ENCODE measurements around the gene NPRL2. TPM values are rescaled to one million over a fixed set of nuclear protein-coding genes. Genes with fewer than 3 reads are reported as not detected.
"Not testable (repeated sequence)": the region's sequence is repeated elsewhere in the genome, so short reads cannot be mapped to it uniquely, and the experiment has no call there.

Gene NPRL2
- total RNA-seq, 1 donor from 2014 or later, result 26.7 TPM

DNA sequence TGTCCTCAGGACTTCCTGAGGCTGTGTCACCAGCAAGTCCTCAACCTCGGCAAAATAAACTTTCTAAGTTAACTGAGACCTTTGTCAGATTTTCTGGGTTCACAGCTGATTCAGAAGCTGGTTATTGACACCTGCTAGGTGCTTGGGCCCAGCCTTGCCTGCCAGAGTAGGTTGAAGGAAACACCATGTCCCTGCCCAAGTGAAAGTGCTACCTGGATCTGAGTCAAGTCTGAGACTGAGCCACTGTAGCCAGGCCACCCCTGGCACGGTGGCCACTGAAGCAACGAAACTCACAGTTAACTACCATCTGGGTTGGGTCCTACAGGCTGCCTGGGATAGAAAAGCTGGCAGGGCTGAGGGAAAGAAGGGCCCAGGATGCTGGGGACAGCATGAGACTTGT lies 36.2 kb downstream of the NPRL2 start:
- DNase-seq (ENCODE audit: low spot score), result no peak

DNA sequence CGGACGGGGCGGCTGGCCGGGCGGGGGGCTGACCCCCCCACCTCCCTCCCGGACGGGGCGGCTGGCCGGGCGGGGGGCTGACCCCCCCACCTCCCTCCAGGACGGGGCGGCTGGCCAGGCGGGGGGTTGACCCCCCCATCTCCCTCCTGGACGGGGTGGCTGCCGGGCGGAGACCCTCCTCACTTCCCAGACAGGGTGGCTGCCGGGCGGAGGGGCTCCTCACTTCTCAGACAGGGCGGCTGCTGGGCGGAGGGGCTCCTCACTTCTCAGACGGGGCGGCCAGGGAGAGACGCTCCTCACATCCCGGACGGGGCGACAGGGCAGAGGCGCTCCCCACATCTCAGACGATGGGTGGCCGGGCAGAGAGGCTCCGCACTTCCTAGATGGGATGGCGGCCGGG lies 38.5 kb downstream of the NPRL2 start:
- DNase-seq (ENCODE audit: low spot score), result not testable (repeated sequence)

DNA sequence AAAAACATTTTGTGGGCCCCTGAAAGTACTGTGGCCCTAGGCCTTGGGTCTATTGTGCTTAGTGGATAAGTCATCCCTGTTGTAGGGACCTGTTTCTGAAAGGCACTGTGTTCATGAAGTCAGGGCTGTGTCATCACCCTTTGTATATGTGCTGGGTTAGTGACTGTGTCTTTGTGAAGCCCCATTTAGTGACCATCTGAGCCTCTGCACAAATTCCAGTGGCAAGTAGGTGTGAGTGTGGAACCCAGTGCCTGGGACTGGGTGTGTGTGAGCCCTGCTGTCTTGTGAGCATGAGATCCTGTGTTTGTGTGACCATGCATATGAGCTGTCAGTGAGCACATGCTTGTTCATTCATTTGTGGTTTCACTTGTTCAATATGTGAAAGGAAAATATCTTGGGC lies 46.0 kb downstream of the NPRL2 start:
- no peak for DNase-seq (ENCODE audit: low spot score)

DNA sequence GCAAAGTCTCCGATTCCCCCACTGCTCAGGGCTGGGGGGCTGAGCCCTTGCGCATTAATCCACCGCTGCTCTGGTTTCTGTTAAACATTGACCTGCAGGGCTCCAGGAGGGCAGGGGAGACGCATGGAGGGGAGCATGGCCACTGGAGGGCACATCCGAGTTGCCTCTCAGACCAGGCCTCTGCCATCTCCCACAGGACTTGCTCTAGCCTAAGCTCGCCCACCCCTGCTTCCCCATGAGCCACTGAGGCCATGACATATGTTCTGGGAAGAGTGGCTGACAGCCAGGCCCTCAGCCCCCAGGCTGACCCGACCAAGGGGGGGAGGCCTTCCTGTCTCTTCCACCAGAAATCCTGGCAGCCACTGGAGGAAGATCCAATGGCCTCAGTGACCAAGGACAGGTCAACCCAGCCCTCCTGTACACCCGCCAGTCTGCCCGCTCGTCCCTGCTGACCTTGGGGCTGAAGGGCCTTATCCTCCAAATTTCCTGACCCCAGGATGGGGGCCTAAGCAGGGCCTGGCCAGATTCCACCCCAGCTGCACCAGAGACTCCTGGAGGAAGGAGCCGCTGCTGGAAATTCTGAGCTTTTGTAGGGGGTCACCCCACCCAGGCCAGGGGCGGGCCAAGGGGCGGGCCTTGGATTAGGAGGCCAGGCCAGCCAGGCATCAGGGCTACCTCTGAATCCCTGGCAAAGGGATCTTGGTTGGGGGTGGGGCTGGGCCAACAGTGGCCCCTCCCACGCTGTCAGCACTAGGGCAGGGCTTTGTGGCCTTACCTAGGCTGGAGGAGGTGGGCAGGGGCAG lies 47.4 kb downstream of the NPRL2 start, which contains the start of gene HYAL1:
Gene HYAL1, minus strand, starts transcription at position 562 of the 803 bp plus-strand sequence. CDS start 618 bp downstream, outside the sequence.
- peak; percentile 79 for DNase-seq (ENCODE audit: low spot score)

DNA sequence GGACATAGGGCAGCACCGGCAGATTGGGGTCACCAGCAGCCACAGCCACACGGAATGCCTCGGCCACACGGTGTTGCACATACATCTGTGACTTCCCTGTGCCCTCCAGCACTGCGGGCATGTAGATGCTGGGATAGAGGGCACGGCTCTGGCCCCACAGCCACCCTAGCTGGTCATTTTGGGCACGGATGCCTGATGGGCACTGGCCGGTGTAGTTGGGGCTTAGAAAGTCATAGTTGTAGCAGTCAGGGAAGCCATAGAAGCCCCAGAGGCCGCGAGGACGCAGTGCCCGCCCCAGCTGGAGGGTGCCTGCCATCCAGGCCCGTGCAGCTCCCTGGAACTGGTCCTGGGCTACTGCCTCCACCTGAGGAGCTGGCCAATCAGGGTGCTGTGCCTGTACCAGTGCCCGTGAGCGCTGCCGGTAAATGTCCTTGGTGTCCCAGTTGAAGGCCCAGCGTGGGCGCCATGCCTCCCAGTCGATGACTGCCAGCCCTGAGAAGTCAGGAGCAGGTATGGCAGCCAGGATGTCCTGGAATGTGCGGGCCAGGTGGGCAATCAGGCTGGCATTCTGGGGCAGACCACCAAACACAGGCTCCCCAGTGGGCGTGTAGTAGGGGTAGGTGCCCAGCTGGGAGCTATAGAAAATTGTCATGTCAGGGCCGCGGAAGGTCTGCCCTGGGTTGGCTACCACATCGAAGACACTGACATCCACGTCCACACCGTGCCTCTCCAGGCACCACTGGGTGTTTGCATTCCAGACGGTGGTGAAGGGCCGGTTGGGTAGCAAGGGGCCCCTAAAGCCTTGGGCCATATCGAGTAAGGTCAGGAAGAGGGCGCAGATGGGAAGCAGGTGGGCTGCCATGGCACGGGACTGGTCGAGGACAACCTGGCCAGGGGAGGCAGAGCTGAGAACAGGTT lies 48.2 kb downstream of the NPRL2 start:
- no peak for DNase-seq (ENCODE audit: low spot score)

DNA sequence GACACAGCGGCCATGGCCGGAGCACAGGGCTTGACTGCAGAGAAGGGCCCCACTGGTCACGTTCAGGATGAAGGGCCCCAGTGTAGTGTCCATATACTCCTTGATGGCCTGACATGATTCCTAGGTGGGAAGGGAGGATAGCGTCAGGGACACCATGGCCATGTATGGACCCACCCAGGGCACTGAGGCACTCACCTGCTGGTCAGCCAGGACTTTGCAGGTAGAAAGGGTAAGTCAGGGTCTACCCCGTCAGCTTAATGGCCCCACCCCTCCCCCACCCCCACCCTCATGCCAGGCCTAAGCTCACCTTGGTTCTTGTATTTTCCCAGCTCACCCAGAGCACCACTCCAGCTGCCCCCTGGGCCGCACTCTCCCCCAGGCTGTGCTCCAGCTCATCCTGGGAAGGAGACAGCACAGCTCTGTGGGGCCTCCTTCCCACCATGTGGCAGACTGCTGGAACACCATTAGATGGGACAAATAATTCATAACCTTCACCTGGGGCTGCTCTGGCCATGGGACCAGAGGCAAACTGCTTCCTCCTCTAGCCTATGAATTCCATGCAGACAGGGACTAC lies 49.8 kb downstream of the NPRL2 start:
- no peak for DNase-seq (ENCODE audit: low spot score)

DNA sequence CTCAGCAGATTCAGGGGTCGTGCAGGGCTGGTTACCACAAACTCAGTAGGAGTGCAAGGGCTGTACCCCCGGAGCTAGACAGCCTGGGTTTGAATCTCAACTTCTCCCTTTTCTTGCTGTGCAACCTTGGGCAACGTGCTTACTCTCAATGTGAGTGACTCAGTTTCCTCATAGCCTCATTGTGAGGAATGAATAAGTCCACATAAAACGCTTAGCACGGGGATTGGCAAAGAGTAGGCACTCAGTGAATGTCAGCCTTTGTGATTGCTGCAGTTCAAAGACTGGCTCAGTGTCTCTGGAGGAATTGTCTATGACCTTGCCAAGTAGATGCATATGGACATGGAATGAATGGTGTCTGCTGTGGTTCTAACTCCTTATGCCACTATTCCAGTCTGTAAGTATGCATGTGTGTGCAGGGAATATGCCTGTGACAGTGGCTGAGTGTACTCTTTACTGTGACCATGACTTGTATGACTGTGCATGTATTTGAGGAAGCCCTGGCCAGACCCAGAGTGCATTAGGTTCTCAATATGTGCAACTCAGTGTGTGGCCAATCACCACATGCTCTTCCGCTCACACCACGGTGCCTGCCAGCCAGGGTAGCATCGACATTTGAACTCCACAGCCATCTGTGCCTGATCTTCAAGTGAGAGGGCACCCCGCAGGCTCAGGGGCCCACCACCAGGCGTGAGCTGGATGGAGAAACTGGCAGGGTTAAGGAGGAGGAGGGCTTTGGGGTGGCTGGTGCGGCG lies 50.5 kb downstream of the NPRL2 start:
- no peak for DNase-seq (ENCODE audit: low spot score)

DNA sequence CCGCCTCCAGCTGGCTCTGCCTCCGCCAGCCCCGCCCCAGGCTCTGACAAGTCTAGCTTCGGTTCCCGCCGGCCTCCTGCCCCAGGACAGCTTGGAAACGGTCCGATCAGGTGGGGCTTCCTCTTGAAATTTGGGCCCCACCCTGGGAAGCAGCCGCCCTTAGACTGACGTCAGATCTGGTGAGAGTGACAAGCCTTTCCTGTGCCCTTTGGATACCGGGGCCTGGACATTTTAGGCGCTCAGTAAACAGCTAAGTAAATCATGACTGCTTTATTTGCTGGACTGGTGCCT lies 51.0 kb downstream of the NPRL2 start:
- DNase-seq (ENCODE audit: low spot score), result no peak

DNA sequence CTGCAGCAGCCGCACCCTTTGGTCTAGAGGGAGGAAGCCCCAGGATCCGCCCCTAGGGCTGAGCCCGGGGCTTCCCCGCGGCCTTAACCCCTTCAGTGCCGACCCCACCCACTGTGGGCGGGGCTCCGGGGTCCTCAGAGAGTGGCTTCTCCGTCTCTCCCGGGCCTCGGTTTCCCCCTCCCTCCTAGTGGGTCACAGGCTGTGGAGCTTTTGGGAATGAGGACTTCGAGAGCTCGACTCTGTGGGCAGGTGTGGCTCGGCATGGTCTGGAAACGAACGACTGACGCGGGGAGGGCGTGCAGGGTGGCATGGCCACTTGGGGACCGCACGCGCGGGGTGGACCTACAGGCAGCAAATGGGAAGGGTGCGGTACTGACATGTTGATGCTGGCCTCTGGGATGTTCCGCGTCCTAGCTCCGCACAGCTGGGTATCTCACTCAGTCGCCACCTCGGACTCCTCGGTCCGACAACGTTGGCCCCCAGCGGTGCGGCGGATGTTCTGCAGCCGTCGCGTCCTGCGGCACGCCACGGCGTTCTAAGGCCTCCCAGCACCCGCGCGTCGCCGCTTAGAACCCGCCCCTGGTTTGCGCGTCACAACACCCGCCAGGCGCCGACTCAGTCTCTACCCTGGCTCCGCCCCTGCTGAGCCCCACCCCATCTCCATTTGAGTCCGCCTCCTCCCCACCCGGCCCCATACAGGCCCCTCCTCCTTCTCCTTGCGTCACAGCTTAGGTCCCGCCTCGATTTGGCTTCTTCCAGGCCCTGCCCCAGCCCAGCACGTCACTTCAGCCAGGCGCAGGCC lies 51.5 kb downstream of the NPRL2 start, which contains the start of the genes HYAL3 and NAA80:
Gene HYAL3, minus strand, starts transcription at position 570 of the 802 bp plus-strand sequence. CDS start 3,803 bp downstream, outside the sequence.
Gene NAA80, minus strand, starts transcription at position 570 of the 802 bp plus-strand sequence. CDS start 1,942 bp downstream, outside the sequence.
- peak; percentile 100 for DNase-seq (ENCODE audit: low spot score)

DNA sequence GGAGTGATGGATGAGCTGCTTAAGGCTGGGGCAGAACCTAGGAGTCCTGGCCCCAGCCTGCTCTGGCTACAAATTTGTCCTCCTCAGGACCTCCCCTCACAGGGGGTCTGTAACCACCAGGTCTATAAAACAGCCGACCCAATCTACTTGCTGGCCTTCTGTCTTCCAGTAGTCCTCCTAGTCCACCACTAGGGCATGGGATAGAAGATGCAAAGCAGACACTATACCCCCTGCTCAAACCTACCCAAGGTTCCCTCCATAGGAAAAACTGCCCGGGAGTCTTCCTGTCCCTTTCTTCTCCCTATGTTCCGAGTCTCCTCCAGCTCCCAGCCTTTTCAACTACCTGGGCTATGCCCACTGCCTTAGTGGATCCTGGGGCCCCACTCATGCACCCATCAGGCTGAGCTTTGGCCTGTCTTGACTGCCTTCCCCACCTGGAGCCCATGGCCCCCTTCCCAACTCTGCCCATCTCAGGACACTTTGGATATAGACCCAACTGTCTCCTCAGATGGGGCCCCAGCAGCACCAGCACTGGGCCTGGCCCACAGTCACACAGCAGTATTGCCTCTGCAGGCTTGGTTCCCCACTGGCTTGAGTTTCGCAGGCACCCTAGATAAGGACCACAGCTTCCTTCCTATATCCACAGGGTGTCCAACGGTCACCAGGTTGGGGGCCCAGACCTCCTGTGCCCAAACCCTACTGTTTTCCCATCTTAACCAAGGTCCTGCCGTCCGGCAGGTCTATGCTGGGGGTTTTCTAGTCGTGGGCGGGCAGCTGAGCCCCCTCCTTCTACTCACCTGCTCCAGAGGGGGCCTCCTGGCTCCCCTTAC lies 52.5 kb downstream of the NPRL2 start:
- no peak for DNase-seq (ENCODE audit: low spot score)

DNA sequence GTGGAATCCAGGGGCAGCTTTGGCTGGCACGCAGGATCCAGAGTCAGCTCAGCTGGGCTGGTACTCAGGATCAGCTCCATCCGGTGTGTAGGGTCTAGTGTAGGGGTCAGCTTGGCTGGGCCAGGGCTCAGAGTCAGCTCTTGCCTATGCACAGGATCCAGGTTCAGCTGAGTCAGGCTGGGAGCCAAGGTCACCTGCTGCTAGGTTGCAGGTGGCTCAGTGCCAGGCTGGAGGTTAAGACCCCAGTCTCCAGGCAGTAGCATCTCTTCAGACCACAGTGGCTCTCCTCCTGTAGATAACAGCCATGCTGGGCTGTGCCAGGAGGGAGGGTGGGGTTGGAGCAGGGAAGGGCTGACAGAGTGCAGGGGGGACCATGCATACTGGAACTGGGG lies 53.2 kb downstream of the NPRL2 start:
- no peak for DNase-seq (ENCODE audit: low spot score)

Other genes starting within 250 kb of the NPRL2 start
- gene SEMA3F, start 195.5 kb downstream of the NPRL2 start, total RNA-seq, result 34.1 TPM
- not detected for gene GNAT1, start 159.2 kb downstream of the NPRL2 start, total RNA-seq
- 2.2 TPM for gene SLC38A3, start 145.5 kb downstream of the NPRL2 start, total RNA-seq
- gene GNAI2, start 114.6 kb downstream of the NPRL2 start, total RNA-seq, result 261 TPM
- gene SEMA3B, start 81.6 kb downstream of the NPRL2 start, total RNA-seq, result 87.0 TPM
- gene LSMEM2, start 71.7 kb downstream of the NPRL2 start, total RNA-seq, result 0.95 TPM
- 74.8 TPM for gene IFRD2, start 58.3 kb downstream of the NPRL2 start, total RNA-seq
- 7.8 TPM for gene HYAL3, start 51.4 kb downstream of the NPRL2 start, total RNA-seq
- 12.7 TPM for gene NAA80, start 51.4 kb downstream of the NPRL2 start, total RNA-seq
- 82.4 TPM for gene HYAL1, start 47.2 kb downstream of the NPRL2 start, total RNA-seq
- gene HYAL2, start 28.0 kb downstream of the NPRL2 start, total RNA-seq, result 84.6 TPM
- gene TUSC2, start 22.6 kb downstream of the NPRL2 start, total RNA-seq, result 42.5 TPM
- gene RASSF1, start 9.9 kb downstream of the NPRL2 start, total RNA-seq, result 27.5 TPM
- 2.2 TPM for gene ZMYND10, start 5.0 kb downstream of the NPRL2 start, total RNA-seq
- 35.4 TPM for gene CYB561D2, start 87 bp upstream of the NPRL2 start, total RNA-seq
- 57.5 TPM for gene TMEM115, start 8.7 kb upstream of the NPRL2 start, total RNA-seq
- 1.8 TPM for gene CACNA2D2, start 152.9 kb upstream of the NPRL2 start, total RNA-seq
- 12.3 TPM for gene C3orf18, start 217.0 kb upstream of the NPRL2 start, total RNA-seq
- 29.3 TPM for gene HEMK1, start 218.7 kb upstream of the NPRL2 start, total RNA-seq

All from mucosa of gallbladder (tissue), 1 donor.